ENCODE data around the gene ATP2B3. TPM values are rescaled to one million over a fixed set of nuclear protein-coding genes. Genes with fewer than 3 reads are reported as not detected.

Gene ATP2B3
- total and polyA plus RNA-seq, 2 donors (not counting 3 experiments of a cell fraction or from before 2014, with no cell fraction given), result 0.01 to 0.07 TPM

- Histone ChIP-seq H3K4me3 (replicated peaks in 1 of 3; ENCODE audit: insufficient read depth in 1 of 3, low read depth in 1 of 3, low read length in 3 of 3) (no peak overlapping the region), H3K4me2 (ENCODE audit: insufficient read depth, low read length) (no peak overlapping the region), H3K9me3 (replicated peaks; ENCODE audit: control insufficient read depth, insufficient read depth, low read length) (no peaks in the 10 kb centered on the region), H3K36me3 (ENCODE audit: control insufficient read depth in 2 of 2, extremely low read depth in 1 of 2, insufficient read depth in 2 of 2, low read length in 2 of 2) (no peaks in the 10 kb centered on the region), H2AFZ (ENCODE audit: low read depth, low read length) (no peak overlapping the region), H3K9me1 (replicated peaks; ENCODE audit: control insufficient read depth, extremely low read depth, insufficient read depth, low read length) (no peaks in the 10 kb centered on the region), H3K79me2 (ENCODE audit: control insufficient read depth, insufficient read depth, low read length) (no peaks in the 10 kb centered on the region), H3K27ac (ENCODE audit: insufficient read depth, low read depth, low read length) (no peak overlapping the region), H3K4me1 (ENCODE audit: control insufficient read depth, extremely low read depth, insufficient read depth, low read length) (no peaks in the 10 kb centered on the region), H3K27me3 (ENCODE audit: control insufficient read depth in 2 of 2, insufficient read depth in 2 of 2, low read length in 2 of 2) (peaks cover 0 to 3% of the 10 kb centered on the region in 2 experiments), H3K9ac (replicated peaks; ENCODE audit: extremely low read depth, insufficient read depth, low read length) (no peak overlapping the region), H4K20me1 (replicated peaks; ENCODE audit: control insufficient read depth, extremely low read depth, insufficient read depth, low read length) (no peaks in the 10 kb centered on the region)
- TF ChIP-seq POLR2AphosphoS5 (IDR thresholded peaks at IDR 0.05; ENCODE audit: insufficient read depth, low read depth, low read length) (no peak), EZH2 (IDR thresholded peaks at IDR 0.05; ENCODE audit: borderline replicate concordance, low read depth, low read length, severe bottlenecking) (no peak), POLR2A (IDR thresholded peaks at IDR 0.05; ENCODE audit: low read depth, low read length) (no peak), MYC (IDR thresholded peaks at IDR 0.05; ENCODE audit: low read depth, low read length) (no peak), JUN (IDR thresholded peaks at IDR 0.05; ENCODE audit: borderline replicate concordance, insufficient read depth, insufficient read length, low read depth) (no peak), MAX (IDR thresholded peaks at IDR 0.05; ENCODE audit: insufficient read depth, insufficient read length) (no peak), FOS (IDR thresholded peaks at IDR 0.05; ENCODE audit: borderline replicate concordance, insufficient read depth, low read length) (no peak), CTCF (IDR thresholded peaks at IDR 0.05; ENCODE audit: extremely low read depth in 1 of 2, insufficient read depth in 1 of 2, low read depth in 1 of 2, low read length in 2 of 2) (no peak)
- intact Hi-C loops (cut with micrococcal nuclease), result no loop called here
- CTCF ChIA-PET, result no interaction called here
- POLR2A ChIA-PET, result no interaction called here
- FAIRE-seq (no peak), DNase-seq (ENCODE audit: low read depth, low spot score) (no peak)
- BruUV-seq (replicated peaks), result no TSS peak
- dilution Hi-C loops (cut with MboI; ENCODE audit: extremely low pct_ligation_motif_present, low sequenced_read_pairs), result no loop called here
Measured at GRCh38 chrX:153621949-153622598, 104.6 kb downstream of the ATP2B3 start.
